Loucy (cell line): ENCODE measurements around the gene MAP1A.

ENCODE experiments used
- H2AFZ ChIP-seq: fragments of 200-600 bp; sonication (generic); 2 replicates; pipeline ENCODE4 v1.6.0; 2016; ENCODE audit warnings: antibody characterized with exemption, mild to moderate bottlenecking, low read length, moderate library complexity
- H3F3A ChIP-seq: fragments of 200-600 bp; 2 replicates; pipeline ENCODE4 v1.6.0; 2016; ENCODE audit warnings: antibody characterized with exemption, low read depth, mild to moderate bottlenecking
- H3K27me3 ChIP-seq: fragments of 200-600 bp; sonication (generic); 2 replicates; pipeline ENCODE4 v1.6.1; 2014; ENCODE audit warnings: low read length, mild to moderate bottlenecking; ENCODE audit not compliant: insufficient read depth, poor library complexity, severe bottlenecking
- H3K36me3 ChIP-seq: fragments of 200-600 bp; sonication (generic); 2 replicates; pipeline ENCODE4 v1.6.1; 2016; ENCODE audit warnings: low read length; ENCODE audit not compliant: insufficient read depth
- H3K4me1 ChIP-seq: fragments of 200-600 bp; sonication (generic); 2 replicates; pipeline ENCODE4 v1.5.1; 2014; ENCODE audit warnings: low read length, mild to moderate bottlenecking; ENCODE audit not compliant: insufficient read depth, poor library complexity, severe bottlenecking
- H3K4me2 ChIP-seq: fragments of 200-600 bp; sonication (generic); 2 replicates; pipeline ENCODE4 v1.6.0; 2014; ENCODE audit warnings: antibody characterized with exemption, low read length, low read depth, mild to moderate bottlenecking; ENCODE audit not compliant: poor library complexity, severe bottlenecking
- H3K4me3 ChIP-seq: fragments of 200-600 bp; sonication (generic); 2 replicates; pipeline ENCODE4 v1.5.1; 2014; ENCODE audit warnings: low read length, mild to moderate bottlenecking, mixed read lengths; ENCODE audit not compliant: poor library complexity, severe bottlenecking
- H3K79me2 ChIP-seq: fragments of 200-600 bp; sonication (generic); 2 replicates; pipeline ENCODE4 v1.6.1; 2014; ENCODE audit warnings: low read length; ENCODE audit not compliant: insufficient read depth
- H3K9ac ChIP-seq: fragments of 200-600 bp; sonication (generic); 2 replicates; pipeline ENCODE4 v1.6.0; 2014; ENCODE audit warnings: mild to moderate bottlenecking, low read depth, low read length, moderate library complexity; ENCODE audit not compliant: poor library complexity, severe bottlenecking
- H3K9me2 ChIP-seq: fragments of 200-600 bp; sonication (generic); replicated peaks from 2 replicates; pipeline ENCODE4 v1.6.1; 2016; ENCODE audit warnings: low read depth, low read length, mixed read lengths
- H3K9me3 ChIP-seq: fragments of 200-600 bp; sonication (generic); 2 replicates; pipeline ENCODE4 v1.6.1; 2014; ENCODE audit warnings: mild to moderate bottlenecking, antibody characterized with exemption, low read length, low read depth; ENCODE audit not compliant: insufficient read depth
- H4K20me1 ChIP-seq: fragments of 200-600 bp; sonication (generic); 2 replicates; pipeline ENCODE4 v1.6.0; 2014; ENCODE audit warnings: antibody characterized with exemption, low read length, mild to moderate bottlenecking; ENCODE audit not compliant: insufficient read depth, poor library complexity, severe bottlenecking
- EZH2phosphoT487 ChIP-seq: fragments of 200-600 bp; IDR thresholded peaks from 2 replicates; pipeline ENCODE4 v1.6.1; 2018; ENCODE audit warnings: antibody characterized with exemption, mild to moderate bottlenecking, moderate library complexity, borderline replicate concordance
- TF ChIP-seq, protein P1 (sequence below): fragments of 200-600 bp; sonication (generic); conservative IDR thresholded peaks from 2 replicates; pipeline ENCODE4 v1.5.1; 2014; ENCODE audit warnings: mild to moderate bottlenecking, antibody characterized with exemption, low read length

MAP1A gene

DNA sequence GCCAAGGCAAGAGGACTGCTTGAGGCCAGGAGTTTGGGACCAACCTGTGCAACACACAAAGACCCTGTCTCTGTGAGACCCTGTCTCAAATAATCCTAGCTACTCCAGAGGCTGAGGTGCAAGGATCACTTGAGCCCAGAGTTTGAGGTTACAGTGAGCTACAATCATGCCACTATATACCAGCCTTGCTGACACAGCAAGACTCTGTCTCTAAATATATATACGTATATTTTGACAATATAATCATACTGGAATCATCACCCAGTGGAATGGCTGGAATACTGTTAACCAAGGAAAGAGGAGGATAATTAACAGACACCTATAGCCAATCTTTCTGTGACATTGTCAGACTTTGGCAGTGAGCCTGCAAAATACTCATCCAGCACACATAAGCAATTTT is 9.0 kb upstream of the MAP1A start:
- Histone ChIP-seq H3K9me2 (no peaks in the 10 kb centered on the region), H3K36me3 (no peaks in the 10 kb centered on the region), H3K9ac (peak overlapping the region; percentile 86), H3F3A (no peaks in the 10 kb centered on the region), H3K4me3 (peak overlapping the region; percentile 93), H4K20me1 (no peaks in the 10 kb centered on the region), H3K4me2 (peak overlapping the region; percentile 77), H3K9me3 (no peaks in the 10 kb centered on the region), H2AFZ (no peak overlapping the region), H3K4me1 (peaks cover 29% of the 10 kb centered on the region), H3K79me2 (peaks cover 16% of the 10 kb centered on the region), H3K27me3 (no peaks in the 10 kb centered on the region)
- no peak for TF ChIP-seq EZH2phosphoT487
- TF ChIP-seq, protein P1, sequence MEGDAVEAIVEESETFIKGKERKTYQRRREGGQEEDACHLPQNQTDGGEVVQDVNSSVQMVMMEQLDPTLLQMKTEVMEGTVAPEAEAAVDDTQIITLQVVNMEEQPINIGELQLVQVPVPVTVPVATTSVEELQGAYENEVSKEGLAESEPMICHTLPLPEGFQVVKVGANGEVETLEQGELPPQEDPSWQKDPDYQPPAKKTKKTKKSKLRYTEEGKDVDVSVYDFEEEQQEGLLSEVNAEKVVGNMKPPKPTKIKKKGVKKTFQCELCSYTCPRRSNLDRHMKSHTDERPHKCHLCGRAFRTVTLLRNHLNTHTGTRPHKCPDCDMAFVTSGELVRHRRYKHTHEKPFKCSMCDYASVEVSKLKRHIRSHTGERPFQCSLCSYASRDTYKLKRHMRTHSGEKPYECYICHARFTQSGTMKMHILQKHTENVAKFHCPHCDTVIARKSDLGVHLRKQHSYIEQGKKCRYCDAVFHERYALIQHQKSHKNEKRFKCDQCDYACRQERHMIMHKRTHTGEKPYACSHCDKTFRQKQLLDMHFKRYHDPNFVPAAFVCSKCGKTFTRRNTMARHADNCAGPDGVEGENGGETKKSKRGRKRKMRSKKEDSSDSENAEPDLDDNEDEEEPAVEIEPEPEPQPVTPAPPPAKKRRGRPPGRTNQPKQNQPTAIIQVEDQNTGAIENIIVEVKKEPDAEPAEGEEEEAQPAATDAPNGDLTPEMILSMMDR = no peak

DNA sequence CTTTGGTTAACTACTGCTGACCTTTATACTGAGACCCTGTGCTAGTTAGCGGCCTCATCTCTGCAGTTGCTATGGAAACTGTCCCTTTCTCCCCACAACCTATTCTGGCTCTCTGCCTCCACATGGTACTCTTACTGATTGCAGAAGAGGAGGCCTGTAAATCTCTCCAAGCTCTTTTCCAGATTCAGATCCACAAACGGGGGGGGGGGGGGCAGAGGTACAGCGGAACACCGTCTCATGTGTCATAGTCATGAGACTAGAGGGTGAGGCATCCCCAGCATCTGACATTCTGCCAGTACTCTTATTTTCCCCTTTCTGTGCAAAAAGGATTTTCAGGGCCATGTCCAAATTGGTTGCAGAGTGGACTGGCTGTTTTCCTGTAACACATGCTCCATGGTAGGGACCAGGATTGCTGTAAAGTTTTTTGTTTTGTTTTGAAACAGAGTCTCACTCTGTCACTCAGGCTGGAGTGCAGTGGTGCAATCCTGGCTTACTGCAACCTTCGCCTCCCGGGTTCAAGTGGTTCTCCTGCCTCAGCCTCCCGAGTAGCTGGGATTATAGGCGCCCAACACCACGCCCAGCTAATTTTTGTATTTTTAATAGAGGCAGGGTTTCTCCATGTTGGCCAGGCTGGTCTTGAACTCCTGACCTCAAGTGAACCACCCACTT is 8.3 kb upstream of the MAP1A start:
- H3F3A ChIP-seq = no peaks in the 10 kb centered on the region
- no peaks in the 10 kb centered on the region for H3K9me2 ChIP-seq
- H3K36me3 ChIP-seq = no peaks in the 10 kb centered on the region
- no peaks in the 10 kb centered on the region for H3K9me3 ChIP-seq
- no peaks in the 10 kb centered on the region for H3K27me3 ChIP-seq
- H3K4me3 ChIP-seq = peak overlapping the region; percentile 93
- peaks cover 36% of the 10 kb centered on the region for H3K4me1 ChIP-seq
- TF ChIP-seq EZH2phosphoT487 = no peak
- TF ChIP-seq, protein P1 = no peak
- H4K20me1 ChIP-seq = no peaks in the 10 kb centered on the region
- no peak overlapping the region for H2AFZ ChIP-seq
- peak overlapping the region; percentile 86 for H3K9ac ChIP-seq
- peaks cover 16% of the 10 kb centered on the region for H3K79me2 ChIP-seq
- peak overlapping the region; percentile 77 for H3K4me2 ChIP-seq

DNA sequence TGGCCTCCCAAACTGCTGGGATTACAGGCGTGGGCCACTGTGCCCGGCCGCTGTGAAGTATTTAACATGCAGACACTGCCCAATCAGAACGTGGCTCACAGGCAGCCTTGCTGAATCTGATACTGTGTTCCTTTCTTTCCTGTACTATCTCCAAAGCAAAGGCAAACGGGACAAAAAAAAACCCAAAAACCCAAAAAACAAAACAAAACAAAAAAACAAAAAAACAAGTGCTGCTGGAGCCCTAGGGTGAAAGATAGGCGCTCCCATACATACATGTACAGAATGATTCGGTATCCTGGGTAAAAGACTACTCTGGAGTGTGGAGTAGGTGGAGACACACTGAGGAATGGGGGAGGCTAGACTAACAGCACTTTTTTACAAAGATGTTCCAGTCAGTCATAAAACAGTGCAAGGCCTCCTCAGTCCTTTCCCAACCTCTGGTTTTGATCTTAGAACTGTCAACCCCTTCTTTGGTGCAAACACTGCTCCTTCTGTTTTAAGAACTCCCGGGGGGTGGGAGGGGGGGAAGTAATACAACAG is 7.7 kb upstream of the MAP1A start:
- no peak for TF ChIP-seq EZH2phosphoT487
- TF ChIP-seq, protein P1 = no peak
- Histone ChIP-seq H3F3A (no peaks in the 10 kb centered on the region), H3K9me3 (no peaks in the 10 kb centered on the region), H3K4me2 (peak overlapping the region; percentile 77), H3K9ac (peak overlapping the region; percentile 86), H4K20me1 (no peaks in the 10 kb centered on the region), H3K27me3 (no peaks in the 10 kb centered on the region), H2AFZ (no peak overlapping the region; the same call in 1 of the 2 replicates), H3K79me2 (peaks cover 16% of the 10 kb centered on the region), H3K4me1 (peaks cover 39% of the 10 kb centered on the region), H3K36me3 (no peaks in the 10 kb centered on the region), H3K9me2 (no peaks in the 10 kb centered on the region), H3K4me3 (peak overlapping the region; percentile 93)
